H1 (cell line): ENCODE data around the gene SYT6. TPM values are rescaled to one million over a fixed set of nuclear protein-coding genes. Genes with fewer than 3 reads are reported as not detected.

Source experiments
- CTBP2 ChIP-seq: IDR thresholded peaks from 2 replicates; pipeline ENCODE4 v1.7.0; 2011; ENCODE audit warnings: borderline replicate concordance, mild to moderate bottlenecking, moderate library complexity, mixed read lengths, low read length; ENCODE audit not compliant: insufficient read depth, insufficient read length
- USF2 ChIP-seq: IDR thresholded peaks from 2 replicates; pipeline ENCODE4 v1.6.1; 2011; ENCODE audit warnings: low read length, improper control_type of control experiment
- polyA plus RNA-seq, 7 experiments: library from polyadenylated mRNA; depleted of rRNA in 3 of 7; stranded (reverse) in 5 of 7; unstranded in 2 of 7; fragments of >200 nt in 5 of 7; fragments of 200-250 nt in 2 of 7; gene quantifications; 1 replicate in 5 of 7; 2 replicates in 1 of 7; 4 replicates in 1 of 7; pipeline versions ENCODE4 v1.2.1 to v1.2.3, GENCODE V29; 2011 to 2013; ENCODE audit warnings: missing spikeins in 2 of 7, mixed read lengths in 2 of 7
- total RNA-seq: library from RNA; stranded (reverse); fragmentation: NEBNext Ultra II Directional; extraction: Animal tissue kit (Norgen Biotek cat#: 25700); gene quantifications from 2 replicates; pipeline ENCODE4 v1.2.1, GENCODE V29; 2021

SYT6 gene
- total and polyA plus RNA-seq, 2 of the 8 experiments (the other 6 are each of a cell fraction or from before 2014, with no cell fraction given) = 33.7 to 83.5 TPM

GRCh38 chr1:114164840-114165543, 11.3 kb upstream of the SYT6 start (continued):
- no peak for TF ChIP-seq CTBP2
- TF ChIP-seq USF2 = no peak
